ENCODE results near the gene ZCCHC8.

The ZCCHC8 gene

GRCh38 chr12:122500685-122501488 lies at the start of gene ZCCHC8:
ZCCHC8 (minus strand) TSS chr12:122500932; CDS start chr12:122500840, 92 bp downstream.
- DNase-seq (ENCODE audit: low read depth): peak; percentile 98
- peak within 1 kb of the TSS; percentile 91 for H3K4me3 ChIP-seq (ENCODE audit: low read length)
- peak; percentile 7; the same call in 1 of the 2 replicates for TF ChIP-seq CTCF (conservative IDR thresholded peaks at IDR 0.05; ENCODE audit: low read length)

GRCh38 chr12:122547330-122547729 lies 46.6 kb upstream of the ZCCHC8 start:
- no peak for TF ChIP-seq CTCF (conservative IDR thresholded peaks at IDR 0.05; ENCODE audit: low read length)
- no peak overlapping the region for H3K4me3 ChIP-seq (ENCODE audit: low read length)
- DNase-seq (ENCODE audit: low read depth): no peak

- no peak for DNase-seq (ENCODE audit: low read depth)
- no peak overlapping the region for H3K4me3 ChIP-seq (ENCODE audit: low read length)
- TF ChIP-seq CTCF (conservative IDR thresholded peaks at IDR 0.05; ENCODE audit: low read length): no peak
Observed at GRCh38 chr12:122545855-122546254, 45.1 kb upstream of the ZCCHC8 start.

- no peak for DNase-seq (ENCODE audit: low read depth)
- TF ChIP-seq CTCF (conservative IDR thresholded peaks at IDR 0.05; ENCODE audit: low read length): no peak
- no peak overlapping the region for H3K4me3 ChIP-seq (ENCODE audit: low read length)
Observed at GRCh38 chr12:122544537-122544936, 43.8 kb upstream of the ZCCHC8 start.

GRCh38 chr12:122538496-122538895 lies 37.8 kb upstream of the ZCCHC8 start:
- no peak for DNase-seq (ENCODE audit: low read depth)
- H3K4me3 ChIP-seq (ENCODE audit: low read length): no peak overlapping the region
- no peak for TF ChIP-seq CTCF (conservative IDR thresholded peaks at IDR 0.05; ENCODE audit: low read length)

- no peak for TF ChIP-seq CTCF (conservative IDR thresholded peaks at IDR 0.05; ENCODE audit: low read length)
- no peak for DNase-seq (ENCODE audit: low read depth)
- H3K4me3 ChIP-seq (ENCODE audit: low read length): no peak overlapping the region
Observed at GRCh38 chr12:122537021-122537420, 36.3 kb upstream of the ZCCHC8 start.

GRCh38 chr12:122533856-122534255 lies 33.1 kb upstream of the ZCCHC8 start:
- no peak for TF ChIP-seq CTCF (conservative IDR thresholded peaks at IDR 0.05; ENCODE audit: low read length)
- no peak for DNase-seq (ENCODE audit: low read depth)
- no peak overlapping the region for H3K4me3 ChIP-seq (ENCODE audit: low read length)

Measured in AG10803 (cell line).